ENCODE results near the gene SMYD3. TPM values are rescaled to one million over a fixed set of nuclear protein-coding genes. Genes with fewer than 3 reads are reported as not detected.
"Not testable (repeated sequence)": the region's sequence is repeated elsewhere in the genome, so short reads cannot be mapped to it uniquely, and the experiment has no call there.

The SMYD3 gene
- total and polyA plus RNA-seq, 2 of the 4 experiments (the other 2 are of a cell fraction), result 26.5 to 37.6 TPM

GRCh38 chr1:245945136-245945535 is 561.9 kb downstream of the SMYD3 start:
- H4K91ac ChIP-seq (ENCODE audit: insufficient read depth, low read depth, low read length); DNase-seq; H3K23ac ChIP-seq (ENCODE audit: low read depth, low read length); H3K18ac ChIP-seq (ENCODE audit: low read depth, low read length); H3K36me3 ChIP-seq (ENCODE audit: control insufficient read depth, insufficient read depth, low read length); H4K20me1 ChIP-seq (ENCODE audit: insufficient read depth, low read length); H3K27me3 ChIP-seq (ENCODE audit: control insufficient read depth, insufficient read depth, low read length); intact Hi-C loops (cut with micrococcal nuclease); in situ Hi-C loops (cut with MboI; ENCODE audit: low sequenced_read_pairs); H2BK20ac ChIP-seq (ENCODE audit: low read depth, low read length); H2AK9ac ChIP-seq (replicated peaks; ENCODE audit: low read depth, low read length, poor library complexity); H4K5ac ChIP-seq (ENCODE audit: low read depth, low read length); H3K4me3 ChIP-seq (ENCODE audit: insufficient read depth, low read depth, low read length); H3K9ac ChIP-seq (ENCODE audit: low read depth, low read length); POLR2A ChIA-PET (ENCODE audit: unreplicated experiment); BruUV-seq (replicated peaks); H3K56ac ChIP-seq (ENCODE audit: extremely low read depth, insufficient read depth, low read length); H3K4me2 ChIP-seq (ENCODE audit: low read depth, low read length); H2AK5ac ChIP-seq (ENCODE audit: low read depth, low read length); H4K8ac ChIP-seq (ENCODE audit: low read depth in 2 of 2, low read length in 2 of 2); H2BK120ac ChIP-seq (ENCODE audit: low read depth, low read length); H2AFZ ChIP-seq (replicated peaks; ENCODE audit: low read length, poor library complexity); H3K14ac ChIP-seq (replicated peaks; ENCODE audit: low read depth, low read length); H3K4me1 ChIP-seq (ENCODE audit: control insufficient read depth, insufficient read depth, low read length); H2BK15ac ChIP-seq (ENCODE audit: low read depth, low read length); H2BK5ac ChIP-seq (ENCODE audit: low read depth, low read length, poor library complexity, severe bottlenecking); H3K27ac ChIP-seq (ENCODE audit: insufficient read depth, low read length); H3K9me3 ChIP-seq (ENCODE audit: control insufficient read depth, insufficient read depth, low read length); H3K9me1 ChIP-seq (ENCODE audit: insufficient read depth, low read length); ATAC-seq (ENCODE audit: low read depth); dilution Hi-C loops (cut with HindIII; ENCODE audit: low sequenced_read_pairs, unreplicated experiment); H3K4ac ChIP-seq (ENCODE audit: low read depth, low read length); H3K79me1 ChIP-seq (ENCODE audit: low read depth in 1 of 2, low read length in 2 of 2); CTCF ChIA-PET: not testable (repeated sequence)
- no CpG with 5 or more reads among the region's 1 CpG for WGBS, 2 experiments (ENCODE audit: extremely low coverage in 2 of 2, insufficient read length in 1 of 2)
